Stimulated activated CD4-positive, alpha-beta T cell treated with anti-CD3 and anti-CD28 coated beads, Interleukin-15, amount 100 ng/mL, for 48 hours (primary cell): ENCODE results near the gene ARHGEF2.
"Not testable (repeated sequence)": the region's sequence is repeated elsewhere in the genome, so short reads cannot be mapped to it uniquely, and the experiment has no call there.

ENCODE experiments used
- DNase-seq, 2 donors: peaks; one replicate each; pipeline ENCODE4 v3.0.0-alpha.2; 2020; ENCODE audit warnings: low read depth in 2 of 2

Gene ARHGEF2

DNA sequence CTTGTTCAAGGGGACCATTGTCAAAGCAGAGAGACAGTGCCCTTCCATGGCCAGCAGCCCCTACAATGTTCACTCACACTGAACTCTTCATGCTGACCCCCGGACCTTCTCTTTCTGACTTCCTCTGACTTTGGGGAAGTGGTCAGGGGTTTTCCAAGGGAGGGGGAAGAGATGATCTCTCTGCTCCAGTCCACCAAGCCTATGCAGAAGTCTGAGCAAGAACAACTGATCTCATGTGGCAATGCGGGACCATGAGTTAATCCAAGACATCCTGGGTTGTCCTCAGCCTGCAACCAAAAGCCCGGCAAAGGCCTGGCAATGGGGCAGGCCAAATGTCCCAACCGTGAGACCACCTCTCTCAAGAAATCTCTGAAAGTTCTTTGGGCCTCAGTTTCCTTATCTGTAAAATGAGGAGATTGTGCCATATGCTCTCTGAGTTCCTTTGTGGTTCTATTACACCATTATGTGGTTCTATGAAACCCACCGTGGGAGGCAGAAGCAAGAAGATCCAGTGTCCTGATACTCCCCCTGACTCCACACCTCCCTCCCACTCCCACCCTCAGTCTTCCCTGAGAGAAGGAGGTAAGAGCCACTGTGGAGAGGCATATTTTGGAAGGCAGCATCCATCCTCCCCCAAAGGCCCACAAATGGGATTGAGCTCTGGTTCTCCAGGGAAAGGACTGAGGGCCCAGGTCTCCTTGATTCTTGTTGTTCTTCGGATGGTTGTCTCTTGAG, 11.8 kb upstream of the ARHGEF2 start:
- DNase-seq = no peak

DNA sequence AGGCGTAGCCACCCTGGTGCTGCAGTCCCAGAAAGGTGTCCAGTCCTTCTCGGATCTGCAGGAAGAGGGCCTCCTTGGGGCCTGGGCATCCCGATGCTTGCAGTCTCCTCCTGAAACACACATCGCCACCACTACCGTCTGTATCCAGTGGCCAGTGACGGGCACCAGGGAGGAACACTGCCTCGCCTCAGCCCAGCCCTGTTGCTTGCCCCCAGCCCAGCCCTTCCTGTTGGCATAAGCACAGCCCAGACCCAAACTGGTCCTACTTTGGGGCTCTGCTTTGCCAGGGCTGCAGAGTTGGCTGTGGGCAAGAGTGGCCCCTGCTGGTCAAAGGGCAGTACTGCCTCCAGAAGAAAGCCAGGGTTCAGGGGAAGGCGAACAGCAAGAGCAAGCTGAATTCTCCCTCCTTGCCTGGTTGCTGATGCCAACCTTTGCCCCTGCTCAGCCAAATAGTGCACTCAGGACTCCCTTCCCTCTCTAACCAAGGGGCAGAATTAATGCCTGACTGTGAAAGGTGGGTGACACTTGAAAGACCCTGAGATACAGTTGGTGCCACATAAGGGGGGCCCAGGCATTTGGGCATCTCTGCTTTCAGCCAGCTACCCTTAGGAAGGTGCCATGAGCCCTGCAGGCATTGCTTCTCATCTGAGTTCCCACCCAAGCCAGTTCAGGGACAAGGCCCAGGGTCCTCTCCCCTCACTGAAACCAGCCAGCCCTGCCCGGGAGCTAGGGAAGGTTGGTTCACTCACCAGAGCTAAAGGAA, 11.1 kb upstream of the ARHGEF2 start:
- peak; percentile 62 to 74 for DNase-seq

DNA sequence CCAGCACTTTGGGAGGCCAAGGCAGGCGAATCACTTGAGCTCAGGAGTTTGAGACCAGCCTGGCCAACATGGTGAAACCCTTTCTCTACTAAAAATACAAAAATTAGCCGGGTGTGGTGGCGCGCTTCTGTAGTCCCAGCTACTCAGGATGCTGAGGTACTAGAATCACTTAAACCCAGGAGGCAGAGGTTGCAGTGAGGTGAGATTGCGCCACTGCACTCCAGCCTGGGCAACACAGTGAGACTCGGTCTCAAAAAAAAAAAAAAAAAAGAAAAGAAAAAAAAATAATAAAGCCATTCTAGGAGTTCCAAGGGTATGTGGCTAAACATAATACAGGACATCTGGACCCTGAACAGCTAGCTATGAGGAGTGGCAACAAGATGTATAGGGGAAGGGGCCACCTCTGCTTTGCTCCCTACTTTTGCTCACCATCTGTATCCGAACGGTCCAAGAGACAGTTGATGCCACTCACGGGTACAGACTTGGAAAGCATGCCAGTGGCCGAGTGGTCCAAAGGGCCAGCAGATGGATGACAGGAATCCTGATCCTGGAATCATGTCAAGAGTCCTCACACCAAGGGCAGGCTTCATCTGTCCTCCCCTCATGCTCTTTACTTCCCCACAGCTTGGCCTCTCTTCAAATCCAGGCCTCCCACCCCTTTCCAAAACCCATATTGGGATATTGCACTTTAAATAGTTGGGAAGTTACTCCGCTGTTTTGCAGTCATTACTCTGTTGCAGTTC, 6.7 kb upstream of the ARHGEF2 start:
- not testable (repeated sequence) for DNase-seq

DNA sequence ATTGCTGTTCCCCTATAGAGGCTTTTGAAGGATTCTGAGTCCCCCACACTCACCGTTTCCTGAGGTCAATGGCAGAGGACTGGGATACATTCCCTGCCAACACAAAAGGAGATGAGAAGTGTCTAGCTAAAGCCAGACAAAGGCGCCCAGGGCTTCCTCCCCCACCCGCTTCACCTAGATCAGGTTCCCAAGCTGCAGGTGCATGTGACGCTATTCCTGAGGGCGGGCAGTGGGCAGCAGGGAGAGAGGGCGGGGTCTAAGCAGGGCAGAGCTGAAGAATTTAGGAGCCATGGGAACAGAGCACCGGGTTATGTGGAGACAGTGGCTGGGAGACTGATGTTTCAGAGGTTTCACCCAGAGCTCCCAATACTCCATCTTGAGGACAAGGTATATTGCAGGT, 6.0 kb upstream of the ARHGEF2 start:
- DNase-seq = no peak

DNA sequence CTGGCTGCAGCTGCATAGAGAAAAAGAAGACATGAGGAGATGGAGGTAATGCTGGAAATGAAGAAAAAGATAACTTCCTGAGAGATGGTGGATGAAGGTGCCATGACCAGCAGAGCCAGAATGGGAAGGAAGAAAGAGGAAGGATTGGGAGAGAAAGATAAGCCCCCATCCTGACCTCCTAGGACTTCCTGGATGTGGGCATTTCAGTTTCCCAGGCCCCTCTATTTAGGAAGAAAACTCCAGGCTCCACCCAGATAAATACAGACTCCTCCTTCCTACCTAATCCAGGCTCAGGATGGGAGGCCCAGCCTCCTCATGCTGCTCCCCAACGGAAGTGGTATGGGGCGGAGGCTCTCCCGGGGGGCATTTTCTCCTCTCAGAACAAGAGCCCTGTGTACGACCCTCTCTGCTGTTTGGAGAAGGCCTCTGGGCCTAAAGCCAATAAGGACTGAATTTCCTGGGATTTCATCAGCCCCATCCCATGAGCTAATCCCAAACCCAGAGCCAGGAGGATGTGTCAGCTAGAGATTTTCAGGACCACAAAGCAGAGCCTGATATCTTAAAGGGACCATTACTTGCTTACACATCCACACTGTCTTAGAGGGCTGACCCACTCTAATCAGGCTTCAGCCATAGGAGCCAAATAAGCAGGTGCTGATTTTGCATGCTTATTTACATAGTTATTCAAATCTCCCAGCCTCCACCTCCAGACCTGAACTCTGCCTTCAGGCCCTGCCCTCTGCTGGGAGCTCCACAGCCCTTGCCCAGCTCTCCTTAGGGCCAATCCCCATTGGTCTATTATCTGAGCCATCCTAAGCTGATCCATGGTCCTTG, 5.1 kb upstream of the ARHGEF2 start:
- no peak for DNase-seq

DNA sequence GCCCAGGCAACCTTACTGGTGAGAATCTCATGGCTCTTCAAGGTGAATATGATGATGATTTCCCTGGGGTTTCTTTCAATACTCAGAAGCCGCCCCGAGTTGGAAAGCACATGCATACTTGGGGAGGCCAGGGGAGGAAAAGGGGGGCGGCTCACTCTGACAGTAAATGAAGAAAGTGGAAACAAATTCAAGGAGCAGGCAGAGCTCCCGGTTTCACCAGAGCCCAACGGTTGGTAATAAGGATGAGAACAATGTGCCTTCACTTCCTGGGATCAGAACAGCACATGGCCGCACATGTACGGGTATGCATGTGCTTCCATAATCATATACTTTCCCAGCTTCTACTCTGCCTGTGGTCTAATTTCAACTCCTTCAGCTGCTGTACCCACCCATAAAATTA, 3.8 kb upstream of the ARHGEF2 start:
- no peak for DNase-seq

DNA sequence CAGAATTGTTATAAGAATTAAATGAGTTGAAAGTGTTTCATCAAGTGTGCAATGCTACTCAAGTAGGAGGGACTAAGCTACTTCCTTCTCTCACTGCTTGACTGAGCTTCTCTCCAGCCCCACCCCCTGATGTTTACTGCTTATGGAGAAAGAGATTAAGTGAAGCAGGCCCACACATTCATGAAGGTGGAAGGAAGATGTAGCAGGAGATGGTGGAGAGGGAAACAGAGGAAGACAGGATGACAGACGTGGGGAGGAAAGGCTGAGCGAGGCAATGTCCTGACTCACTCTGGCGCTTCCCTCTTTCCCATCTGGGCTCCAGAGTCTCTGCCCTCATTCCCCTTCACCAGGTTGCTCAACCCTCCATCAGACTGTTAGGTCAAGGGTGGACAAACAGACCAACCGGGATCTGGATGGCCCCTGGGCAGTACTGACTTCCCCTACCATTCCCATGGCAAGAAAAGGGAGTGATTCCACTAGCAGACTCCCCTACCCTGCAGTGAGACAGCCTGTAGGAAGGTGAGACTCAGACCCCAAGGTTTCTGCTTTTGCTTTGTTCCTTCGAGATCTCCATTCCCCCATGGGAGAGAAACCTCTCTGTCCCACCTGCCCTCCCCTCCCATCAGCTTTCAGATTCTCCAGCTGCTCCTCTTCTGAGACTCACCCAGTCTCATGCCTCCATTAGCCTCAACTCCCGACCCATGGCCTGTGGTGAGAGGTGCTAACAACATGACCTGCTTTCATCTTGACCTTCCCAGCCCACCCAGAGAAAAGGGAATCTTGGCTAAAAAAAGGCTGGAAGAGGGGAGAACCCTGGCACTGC, 3.1 kb upstream of the ARHGEF2 start:
- DNase-seq = no peak

DNA sequence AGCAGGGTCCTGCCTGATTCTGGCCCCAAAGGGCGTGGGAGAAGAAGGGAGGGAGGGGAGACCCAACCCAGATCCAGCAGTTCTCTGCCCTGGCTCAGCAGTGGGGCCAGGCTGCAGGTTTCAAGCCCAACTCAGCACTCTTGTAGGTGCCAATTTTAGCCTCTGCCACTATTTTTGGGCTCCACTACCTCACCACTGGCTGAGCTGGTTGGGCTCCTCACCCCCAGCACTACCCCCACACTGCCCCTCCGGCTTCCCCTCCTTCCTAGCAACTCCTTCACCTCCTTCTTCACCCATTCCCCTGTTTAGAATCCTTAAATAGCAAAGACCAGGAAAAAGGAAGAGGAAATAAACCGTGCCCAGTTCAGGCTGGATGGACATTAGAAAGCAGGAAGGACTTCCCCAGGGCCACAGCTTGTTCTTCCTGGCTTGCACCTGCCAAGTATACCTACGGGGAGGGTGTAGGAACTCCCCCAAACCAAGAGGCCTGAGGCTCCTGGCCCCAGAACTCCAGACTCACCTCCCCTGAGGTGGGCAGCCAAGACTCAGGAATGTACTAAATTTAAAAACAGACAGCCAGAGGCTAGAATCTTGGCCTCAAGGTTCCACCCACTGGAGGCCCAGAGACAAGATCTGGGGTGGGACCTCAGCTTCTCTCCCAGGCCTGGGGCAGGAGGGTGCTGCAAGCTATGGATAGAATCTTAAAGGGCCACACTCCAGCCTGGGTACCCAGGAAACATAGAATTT, 1.4 kb upstream of the ARHGEF2 start:
- DNase-seq = no peak

DNA sequence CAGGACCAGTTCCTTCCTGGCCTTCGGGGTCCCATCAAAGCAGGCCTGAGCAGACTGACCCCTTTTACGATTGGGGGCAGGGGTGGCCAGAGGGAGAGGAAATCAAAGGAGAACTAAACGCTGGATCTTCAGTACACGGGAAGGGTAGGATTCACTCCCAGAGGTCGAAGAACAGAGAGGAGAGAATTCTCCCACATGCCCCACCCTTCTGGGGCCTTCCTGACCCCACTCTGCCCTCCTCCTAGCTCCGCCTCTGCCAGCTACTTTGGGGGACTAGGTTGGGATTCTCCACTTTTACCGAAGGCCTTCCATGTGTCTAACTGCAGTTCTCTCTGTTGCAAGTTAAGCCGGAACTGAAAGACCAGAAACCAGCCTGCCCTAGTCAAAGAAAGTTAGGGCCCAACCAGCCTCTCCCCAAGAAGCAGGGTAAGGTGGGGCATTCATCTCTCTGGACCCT, 654 bp upstream of the ARHGEF2 start:
- no peak for DNase-seq

DNA sequence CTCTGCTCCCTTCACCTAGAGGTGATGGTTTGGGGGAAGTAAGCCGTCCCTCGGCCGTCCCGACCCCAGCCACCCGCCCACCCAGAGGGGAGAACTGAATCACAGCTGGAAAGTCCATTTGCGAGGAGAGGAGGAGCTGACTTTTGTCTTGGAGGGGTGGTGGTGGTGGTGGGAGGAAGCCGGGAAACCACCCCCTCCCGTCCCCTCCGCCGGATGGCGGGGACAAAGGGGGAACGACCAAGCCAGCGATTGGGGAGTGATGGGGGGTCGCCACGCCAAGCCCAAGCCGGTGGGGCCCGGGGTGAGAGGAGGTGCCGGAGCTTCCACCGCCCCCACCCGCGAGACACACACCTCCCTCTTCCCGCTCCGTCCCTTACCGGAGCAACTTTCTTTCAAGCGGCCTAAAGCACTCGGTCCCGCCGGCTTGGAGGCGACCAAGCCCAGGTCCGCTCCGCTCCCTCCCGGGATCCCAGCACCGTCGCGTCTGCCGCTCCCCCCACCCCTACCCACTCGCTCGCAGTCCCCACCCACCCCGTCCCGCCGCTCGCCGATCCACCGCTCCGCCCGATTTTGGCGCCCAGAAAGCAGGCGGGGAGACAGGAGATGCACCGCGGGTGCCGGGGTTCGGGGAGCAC, 540 bp downstream of the ARHGEF2 start:
- peak; percentile 50 to 56 for DNase-seq

DNA sequence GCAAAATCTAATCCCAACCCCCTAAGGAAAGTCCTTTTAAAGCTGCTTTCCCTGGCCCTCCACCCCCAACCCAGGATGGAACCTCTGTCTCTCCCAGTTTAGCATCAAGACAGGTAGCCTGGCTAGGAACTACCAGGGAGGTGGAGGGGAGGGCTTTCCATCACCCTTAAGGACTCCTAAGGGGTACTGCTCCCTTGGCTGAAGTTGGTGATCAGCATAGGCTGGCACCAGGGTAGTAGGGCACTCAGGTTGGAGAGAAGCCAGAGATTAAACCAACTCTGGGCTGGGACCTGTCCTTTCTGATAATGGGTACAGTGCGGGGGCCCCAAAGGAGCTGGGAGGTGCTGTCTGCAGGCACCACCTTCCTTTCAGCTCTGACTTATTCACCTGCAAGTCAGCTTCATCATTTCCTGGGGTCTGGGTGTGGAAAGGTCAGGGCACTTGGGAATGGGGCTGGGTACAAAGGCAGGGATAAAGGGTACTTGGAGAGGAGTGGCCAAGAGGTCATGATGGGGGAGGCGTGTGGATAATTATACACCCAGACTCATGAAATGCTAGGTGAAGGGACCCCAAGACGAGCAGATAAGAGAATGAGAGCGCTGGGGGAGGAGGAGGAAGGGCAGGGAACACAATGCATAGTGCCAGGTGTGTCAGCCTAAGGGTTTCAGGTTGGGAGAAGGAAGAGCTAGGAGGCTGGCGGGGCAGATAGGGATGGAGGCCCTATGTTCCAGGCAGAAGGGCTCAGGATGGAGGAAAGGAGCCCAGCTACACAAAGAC, 1.2 kb downstream of the ARHGEF2 start:
- DNase-seq = no peak

DNA sequence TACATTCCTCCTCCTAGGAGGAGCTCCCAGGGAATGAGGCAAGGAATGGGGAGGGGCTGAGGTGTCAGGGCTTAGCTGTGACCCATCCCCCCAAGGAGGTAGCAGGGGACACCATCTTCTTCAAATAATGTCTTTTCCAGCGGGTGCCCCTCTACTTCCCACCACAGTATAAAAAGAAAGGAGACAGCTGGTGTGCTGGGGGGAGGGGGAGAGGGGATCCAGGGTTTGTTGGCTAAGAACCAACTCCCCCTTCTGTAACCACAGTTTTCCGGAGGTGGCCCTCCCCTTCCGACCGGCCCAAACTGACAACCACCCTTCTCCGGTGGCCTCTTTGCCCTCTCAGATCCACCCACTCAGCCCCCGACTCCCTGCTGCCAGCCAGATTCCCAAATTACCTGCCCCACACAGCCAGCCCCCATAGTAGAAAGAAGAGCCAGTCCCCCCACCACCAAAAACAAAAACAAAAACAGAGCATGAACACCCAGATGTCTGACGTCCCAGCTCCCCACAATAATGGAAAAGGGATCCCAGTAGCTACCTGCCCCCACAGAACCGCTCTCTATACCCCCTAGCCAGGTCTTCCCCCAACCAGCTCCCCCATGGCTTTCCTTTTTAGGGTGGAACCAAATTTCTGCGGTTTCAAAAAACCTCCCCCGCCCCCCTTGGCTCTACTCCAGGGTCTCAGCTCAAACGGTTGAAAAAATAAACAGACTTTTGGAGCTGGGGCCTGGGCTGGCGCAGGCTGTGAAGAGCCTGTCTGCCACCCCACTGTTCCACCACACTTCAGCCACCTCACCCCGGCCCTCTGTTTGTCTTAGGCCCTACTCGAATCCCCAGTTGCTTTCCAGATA, 2.1 kb downstream of the ARHGEF2 start:
- no peak for DNase-seq

DNA sequence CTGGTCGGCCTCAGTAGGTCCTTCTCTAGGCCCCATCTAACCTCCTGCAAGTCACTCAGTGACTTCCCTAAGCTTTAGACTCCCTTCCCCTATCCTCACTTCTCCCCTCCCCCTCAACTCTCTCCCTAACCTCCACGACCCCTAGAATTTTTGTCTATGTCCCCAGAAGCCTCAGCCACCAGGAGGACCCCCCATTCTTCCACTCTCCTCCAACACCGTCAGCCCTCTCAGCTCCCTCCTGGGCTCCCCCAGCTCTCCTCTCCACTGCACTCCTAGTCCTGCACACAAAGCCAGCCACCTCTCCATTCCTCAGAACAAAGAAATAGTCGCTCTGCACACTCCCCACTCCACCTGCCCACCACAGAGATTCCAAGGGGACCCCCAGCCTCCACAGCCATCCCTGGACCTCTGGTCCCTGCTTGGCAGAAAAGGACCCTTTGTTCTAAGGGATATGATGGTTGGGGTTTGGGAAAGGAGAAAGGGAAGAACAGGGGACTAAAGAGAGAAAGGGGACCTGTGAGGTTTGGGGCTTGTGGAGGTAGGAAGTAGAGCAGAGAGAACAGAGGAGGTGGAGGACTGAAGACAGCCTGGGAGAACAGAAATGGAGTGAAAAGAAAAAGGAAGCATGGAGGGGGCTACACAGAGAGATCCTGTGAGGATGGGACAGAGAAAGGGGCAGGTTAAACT, 2.8 kb downstream of the ARHGEF2 start:
- DNase-seq = no peak

DNA sequence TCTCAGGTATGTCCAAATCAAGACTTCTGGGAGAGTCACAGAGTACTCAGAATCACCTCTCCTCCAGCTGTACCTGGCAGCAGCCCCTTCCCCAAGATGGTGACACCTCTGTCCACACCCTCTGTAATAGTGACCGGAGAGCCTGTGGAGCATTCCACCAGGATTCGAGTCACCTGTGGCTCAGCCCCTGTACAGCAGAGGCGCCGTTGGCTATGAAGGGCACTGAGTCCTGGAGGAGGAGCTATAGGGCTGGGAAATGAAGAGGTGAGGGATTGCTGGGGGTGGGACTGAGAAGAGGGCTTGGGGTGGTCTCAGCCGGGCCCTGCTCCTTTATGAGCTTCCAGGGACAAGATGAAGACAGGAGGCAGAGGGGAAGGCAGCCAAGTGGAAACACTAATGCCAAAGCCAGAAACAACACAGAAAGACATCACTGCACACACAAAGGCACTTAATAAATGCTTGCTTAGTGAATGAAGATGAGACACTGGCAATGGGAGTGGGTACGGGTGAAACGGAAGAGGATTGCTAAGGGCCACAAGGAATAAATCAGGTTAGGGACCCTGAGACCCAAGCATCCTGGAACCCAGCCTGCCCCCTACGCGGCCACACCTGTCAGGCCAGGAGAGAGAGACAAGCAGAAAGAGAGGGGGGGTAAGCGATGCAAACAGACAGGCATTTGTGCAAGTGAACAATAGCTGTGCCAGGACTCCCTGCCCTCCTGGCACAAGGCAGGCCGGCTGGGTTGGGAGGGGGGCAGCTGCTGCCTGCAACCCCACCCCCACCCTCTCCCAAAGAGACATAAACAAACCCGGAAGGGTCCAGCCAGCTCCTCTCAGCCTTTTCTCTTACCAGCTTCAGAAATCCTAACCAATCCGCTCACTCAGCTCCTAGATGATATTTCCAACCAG, 3.9 kb downstream of the ARHGEF2 start:
- DNase-seq = no peak

DNA sequence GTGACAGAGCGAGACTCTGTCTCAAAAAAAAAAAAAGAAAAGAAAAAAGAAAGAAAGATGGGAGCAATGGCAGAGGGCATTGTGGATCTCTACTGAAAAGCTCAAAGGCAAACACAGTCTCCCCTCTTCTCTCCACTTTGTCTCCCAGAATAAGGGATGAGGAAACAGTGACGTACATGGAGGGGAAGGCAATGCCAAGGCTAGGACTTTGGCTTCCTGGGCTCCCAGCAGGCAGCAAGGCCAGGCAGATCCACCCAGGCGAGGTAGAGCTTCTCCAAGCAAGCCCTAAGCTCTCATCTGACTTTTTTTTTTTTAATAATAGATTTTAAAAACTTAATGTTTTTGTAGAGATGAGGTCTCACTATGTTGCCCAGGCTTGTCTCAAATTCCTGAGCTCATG, 4.6 kb downstream of the ARHGEF2 start:
- DNase-seq = no peak
